HepG2 (cell line): ENCODE results near the gene PHRF1. TPM values are rescaled to one million over a fixed set of nuclear protein-coding genes. Genes with fewer than 3 reads are reported as not detected.

Source experiments
- AGO2 ChIP-seq: fragments of 200-400 bp; formaldehyde crosslinking; optimal IDR thresholded peaks from 2 replicates; pipeline ENCODE3; 2017; ENCODE audit warnings: mild to moderate bottlenecking, low read depth, low read length, moderate library complexity
- ATM ChIP-seq: fragments of 450-650 bp; IDR thresholded peaks from 2 replicates; pipeline ENCODE4 v1.7.1; 2017; ENCODE audit warnings: mild to moderate bottlenecking, borderline replicate concordance
- CREB1 ChIP-seq, 2 experiments: fragments of 450-650 bp in 1 of 2; IDR thresholded peaks; 2 replicates each; pipeline ENCODE4 v1.6.1; 2016 to 2017; ENCODE audit warnings: control low read depth in 1 of 2, mild to moderate bottlenecking in 1 of 2, missing compliant biosample characterization in 1 of 2, missing genetic modification characterization in 1 of 2
- DR1 ChIP-seq: sonication (generic); formaldehyde crosslinking; IDR thresholded peaks from 2 replicates; pipeline ENCODE4 v1.8.0; 2021; ENCODE audit warnings: mild to moderate bottlenecking, missing genetic modification reagents, inconsistent platforms
- ERF ChIP-seq: IDR thresholded peaks from 2 replicates; pipeline ENCODE4 v1.6.1; 2018; ENCODE audit warnings: missing biosample characterization, missing genetic modification reagents
- IRX3 ChIP-seq: sonication (generic); formaldehyde crosslinking; IDR thresholded peaks from 2 replicates; pipeline ENCODE4 v1.8.1; 2023; ENCODE audit warnings: mild to moderate bottlenecking, low read depth, missing genetic modification reagents, borderline replicate concordance
- KLF16 ChIP-seq, 2 experiments: sonication (generic) in 1 of 2; formaldehyde crosslinking in 1 of 2; IDR thresholded peaks; 2 replicates each; pipeline versions ENCODE4 v1.6.1 to v1.8.0; 2016 to 2023; ENCODE audit warnings: missing genetic modification reagents in 2 of 2, missing compliant biosample characterization in 1 of 2
- MAFK ChIP-seq, 2 experiments: IDR thresholded peaks in 1 of 2; conservative IDR thresholded peaks in 1 of 2; 2 replicates each; pipeline ENCODE4 v1.6.1; 2011; ENCODE audit warnings: improper control_type of control experiment in 2 of 2, low read length in 2 of 2
- PAX8 ChIP-seq: sonication (generic); formaldehyde crosslinking; IDR thresholded peaks from 2 replicates; pipeline ENCODE4 v1.8.0; 2022; ENCODE audit warnings: mild to moderate bottlenecking, missing genetic modification reagents, borderline replicate concordance
- PHB2 ChIP-seq: fragments of 450-650 bp; IDR thresholded peaks from 2 replicates; pipeline ENCODE4 v1.6.1; 2018; ENCODE audit not compliant: partially characterized antibody
- SAP130 ChIP-seq: IDR thresholded peaks from 2 replicates; pipeline ENCODE4 v1.6.1; 2016; ENCODE audit warnings: low read depth
- TBX3 ChIP-seq: fragments of 450-650 bp; IDR thresholded peaks from 2 replicates; pipeline ENCODE4 v1.6.1; 2017; ENCODE audit warnings: antibody characterized with exemption, mild to moderate bottlenecking, inconsistent platforms, borderline replicate concordance
- TFE3 ChIP-seq: IDR thresholded peaks from 2 replicates; pipeline ENCODE4 v1.6.1; 2016
- ZMYM4 ChIP-seq: sonication (generic); formaldehyde crosslinking; IDR thresholded peaks from 2 replicates; pipeline ENCODE4 v1.8.1; 2023; ENCODE audit warnings: mild to moderate bottlenecking, missing genetic modification reagents
- ZNF296 ChIP-seq: sonication (generic); formaldehyde crosslinking; conservative IDR thresholded peaks from 2 replicates; pipeline ENCODE4 v1.5.0; 2020; ENCODE audit warnings: mild to moderate bottlenecking, missing genetic modification reagents
- ZNF619 ChIP-seq: sonication (generic); formaldehyde crosslinking; IDR thresholded peaks from 2 replicates; pipeline ENCODE4 v1.4.0; 2020; ENCODE audit warnings: mild to moderate bottlenecking, missing genetic modification reagents
- ZNF639 ChIP-seq: conservative IDR thresholded peaks from 2 replicates; pipeline ENCODE4 v1.6.1; 2018; ENCODE audit warnings: missing genetic modification reagents
- polyA plus RNA-seq, 8 experiments: library from polyadenylated mRNA; depleted of rRNA in 3 of 8; stranded (reverse) in 7 of 8; unstranded in 1 of 8; fragments of >200 nt; fragmentation: Illumina TruSeq in 4 of 8; extraction: Trizol in 4 of 8; gene quantifications; 2 replicates each; pipeline versions ENCODE4 v1.2.1 to v1.2.3, GENCODE V29; 2011 to 2016; ENCODE audit warnings: low read depth in 4 of 8, missing spikeins in 1 of 8, mixed read lengths in 1 of 8; ENCODE audit not compliant: insufficient read depth in 1 of 8
- total RNA-seq, 5 experiments: library from RNA; depleted of rRNA; stranded (reverse); fragments of >200 nt; fragmentation: Illumina TruSeq; extraction: Trizol; gene quantifications; 2 replicates each; pipeline ENCODE4 v1.2.3, GENCODE V29; 2016; ENCODE audit warnings: low read depth in 1 of 5
- TF ChIP-seq, protein P1 (sequence below): sonication (generic); formaldehyde crosslinking; IDR thresholded peaks from 2 replicates; pipeline ENCODE4 v1.5.0; 2020; ENCODE audit warnings: missing genetic modification reagents, mild to moderate bottlenecking, borderline replicate concordance
- TF ChIP-seq, protein P2 (sequence below): sonication (generic); formaldehyde crosslinking; IDR thresholded peaks from 2 replicates; pipeline ENCODE4 v1.5.1; 2020; ENCODE audit warnings: mild to moderate bottlenecking, moderate library complexity, missing genetic modification reagents
- TF ChIP-seq, protein P3 (sequence below): IDR thresholded peaks from 2 replicates; pipeline ENCODE4 v1.6.1; 2016; ENCODE audit warnings: mild to moderate bottlenecking, missing biosample characterization, missing genetic modification reagents
- TF ChIP-seq, protein P4 (sequence below): IDR thresholded peaks from 2 replicates; pipeline ENCODE4 v1.6.1; 2016; ENCODE audit warnings: control low read depth

Gene PHRF1
- total and polyA plus RNA-seq, 2 of the 13 experiments (the other 11 are each of a cell fraction or from before 2014, with no cell fraction given) = 8.2 to 16.7 TPM

DNA sequence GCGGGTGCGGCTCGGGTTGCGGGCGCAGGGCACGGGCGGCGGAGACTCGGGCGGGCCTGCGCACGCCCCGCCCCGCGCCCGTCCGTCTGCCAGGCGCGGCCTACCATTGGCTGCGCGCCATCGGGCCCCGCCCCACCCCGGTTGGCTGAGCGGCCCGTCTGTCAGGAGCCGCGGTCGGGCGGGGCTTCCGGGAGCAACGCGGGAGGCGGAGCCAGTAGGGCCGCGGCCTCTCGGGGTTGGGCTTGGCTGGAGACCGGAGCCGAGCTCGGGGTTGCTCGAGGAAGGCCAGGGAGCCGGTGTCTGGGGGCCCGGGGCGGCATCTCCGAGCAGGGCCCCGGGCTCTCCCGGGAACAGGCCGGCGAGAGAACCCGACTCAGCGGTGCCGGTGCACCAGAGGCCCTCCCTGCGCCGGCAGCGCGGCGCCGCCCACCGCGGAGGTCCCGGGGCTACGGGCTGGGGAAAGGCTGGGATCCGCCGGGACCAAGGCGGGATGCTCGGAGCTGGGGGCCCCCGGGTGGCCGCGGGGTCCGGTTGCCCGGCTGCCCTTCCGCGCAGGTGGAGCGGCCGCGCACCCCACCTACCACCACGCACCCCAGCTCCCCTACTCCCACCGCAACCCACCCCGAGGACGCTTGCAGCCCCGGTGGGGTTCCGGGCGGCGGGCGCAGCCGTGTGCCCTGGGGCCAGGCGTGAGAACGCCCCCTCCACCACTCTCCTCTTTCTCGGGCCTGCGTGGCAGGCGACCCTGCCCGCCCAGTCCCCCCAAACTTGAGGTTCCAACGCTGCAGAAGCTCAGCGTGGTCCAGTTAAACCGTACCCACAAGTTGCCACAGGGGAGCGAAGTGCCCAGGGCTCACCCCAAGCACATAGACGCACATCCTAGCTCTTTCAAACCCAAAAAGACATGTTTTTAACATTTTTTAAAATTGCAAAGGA is 40.5 kb upstream of the PHRF1 start, which contains the start of gene HRAS (continued):
- TF ChIP-seq PHB2 (no peak), SAP130 (CRISPR knock-in tag) (peak; percentile 68), TBX3 (no peak), AGO2 (peak; percentile 49), ZNF639 (CRISPR knock-in tag) (peak; percentile 69; the same call in 1 of the 2 replicates), PAX8 (0 out of 2 replicates have a peak, but pooled peaks have one; percentile 19), ZNF619 (peak; percentile 70; the same call in 1 of the 2 replicates), CREB1 (IDR thresholded peaks at IDR 0.05) (peak; percentile 29; the same call in 1 of the 2 replicates), CREB1 (CRISPR knock-in tag; IDR thresholded peaks at IDR 0.05) (no peak), ZNF296 (CRISPR knock-in tag) (no peak), DR1 (CRISPR knock-in tag) (peak; percentile 16; the same call in 1 of the 2 replicates), TFE3 (CRISPR knock-in tag) (0 out of 2 replicates have a peak, but pooled peaks have one; percentile 23), MAFK (conservative IDR thresholded peaks at IDR 0.05 in 1 of 2, IDR thresholded peaks at IDR 0.05 in 1 of 2; ENCODE audit: low read length in 2 of 2) (no peak), ERF (CRISPR knock-in tag) (peak; percentile 75), ZMYM4 (peak; percentile 25; the same call in 1 of the 2 replicates), ATM (no peak), KLF16 (CRISPR knock-in tag; IDR thresholded peaks at IDR 0.05) (peak in 1 of 2 experiments; percentile 69; a peak in 1 of 4 replicates), IRX3 (CRISPR knock-in tag) (no peak)
- TF ChIP-seq, protein P1, sequence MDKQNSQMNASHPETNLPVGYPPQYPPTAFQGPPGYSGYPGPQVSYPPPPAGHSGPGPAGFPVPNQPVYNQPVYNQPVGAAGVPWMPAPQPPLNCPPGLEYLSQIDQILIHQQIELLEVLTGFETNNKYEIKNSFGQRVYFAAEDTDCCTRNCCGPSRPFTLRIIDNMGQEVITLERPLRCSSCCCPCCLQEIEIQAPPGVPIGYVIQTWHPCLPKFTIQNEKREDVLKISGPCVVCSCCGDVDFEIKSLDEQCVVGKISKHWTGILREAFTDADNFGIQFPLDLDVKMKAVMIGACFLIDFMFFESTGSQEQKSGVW (CRISPR knock-in tag) = no peak
- TF ChIP-seq, protein P2, sequence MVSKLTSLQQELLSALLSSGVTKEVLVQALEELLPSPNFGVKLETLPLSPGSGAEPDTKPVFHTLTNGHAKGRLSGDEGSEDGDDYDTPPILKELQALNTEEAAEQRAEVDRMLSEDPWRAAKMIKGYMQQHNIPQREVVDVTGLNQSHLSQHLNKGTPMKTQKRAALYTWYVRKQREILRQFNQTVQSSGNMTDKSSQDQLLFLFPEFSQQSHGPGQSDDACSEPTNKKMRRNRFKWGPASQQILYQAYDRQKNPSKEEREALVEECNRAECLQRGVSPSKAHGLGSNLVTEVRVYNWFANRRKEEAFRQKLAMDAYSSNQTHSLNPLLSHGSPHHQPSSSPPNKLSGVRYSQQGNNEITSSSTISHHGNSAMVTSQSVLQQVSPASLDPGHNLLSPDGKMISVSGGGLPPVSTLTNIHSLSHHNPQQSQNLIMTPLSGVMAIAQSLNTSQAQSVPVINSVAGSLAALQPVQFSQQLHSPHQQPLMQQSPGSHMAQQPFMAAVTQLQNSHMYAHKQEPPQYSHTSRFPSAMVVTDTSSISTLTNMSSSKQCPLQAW = no peak
- TF ChIP-seq, protein P3, sequence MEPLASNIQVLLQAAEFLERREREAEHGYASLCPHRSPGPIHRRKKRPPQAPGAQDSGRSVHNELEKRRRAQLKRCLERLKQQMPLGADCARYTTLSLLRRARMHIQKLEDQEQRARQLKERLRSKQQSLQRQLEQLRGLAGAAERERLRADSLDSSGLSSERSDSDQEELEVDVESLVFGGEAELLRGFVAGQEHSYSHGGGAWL (CRISPR knock-in tag) = peak; percentile 62; the same call in 1 of the 2 replicates
- TF ChIP-seq, protein P4, sequence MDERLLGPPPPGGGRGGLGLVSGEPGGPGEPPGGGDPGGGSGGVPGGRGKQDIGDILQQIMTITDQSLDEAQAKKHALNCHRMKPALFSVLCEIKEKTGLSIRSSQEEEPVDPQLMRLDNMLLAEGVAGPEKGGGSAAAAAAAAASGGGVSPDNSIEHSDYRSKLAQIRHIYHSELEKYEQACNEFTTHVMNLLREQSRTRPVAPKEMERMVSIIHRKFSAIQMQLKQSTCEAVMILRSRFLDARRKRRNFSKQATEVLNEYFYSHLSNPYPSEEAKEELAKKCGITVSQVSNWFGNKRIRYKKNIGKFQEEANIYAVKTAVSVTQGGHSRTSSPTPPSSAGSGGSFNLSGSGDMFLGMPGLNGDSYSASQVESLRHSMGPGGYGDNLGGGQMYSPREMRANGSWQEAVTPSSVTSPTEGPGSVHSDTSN (CRISPR knock-in tag) = peak; percentile 92
